SK-N-SH (cell line): Measurements from ENCODE around the gene PRICKLE3. TPM values are rescaled to one million over a fixed set of nuclear protein-coding genes. Genes with fewer than 3 reads are reported as not detected.

Experiments
- CTCF ChIA-PET: fragments of 300-600, 350-600 bp; formaldehyde crosslinking; extraction: SDS; loops from one replicate; lab custom pipeline; 2021; lab: Yijun Ruan, JAX
- POLR2A ChIA-PET: fragments of 350-600 bp; sonication (Branson Sonifier 250); formaldehyde crosslinking; extraction: SDS; loops from one replicate; lab custom pipeline; 2020; ENCODE audit warnings: antibody characterized with exemption, inconsistent platforms; lab: Yijun Ruan, JAX
- DNase-seq: peaks from one replicate; pipeline ENCODE4 v3.0.0; 2012
- H2AFZ ChIP-seq: fragments of 200-600 bp; sonication (generic); 2 replicates; pipeline ENCODE4 v1.8.1; 2016; ENCODE audit warnings: antibody characterized with exemption, mild to moderate bottlenecking, low read depth
- H3F3A ChIP-seq: fragments of 200-600 bp; sonication (generic); replicated peaks from 2 replicates; pipeline ENCODE3; 2016; ENCODE audit warnings: antibody characterized with exemption, mild to moderate bottlenecking; ENCODE audit not compliant: insufficient read depth
- H3K27ac ChIP-seq, 2 experiments: fragments of 200-500 bp in 1 of 2; fragments of 200-600 bp in 1 of 2; sonication (Bioruptor generic) in 1 of 2; sonication (generic), shearing (Covaris generic) in 1 of 2; 2 replicates each; pipeline versions ENCODE4 v1.5.1 to v1.6.1; 2014 to 2016; ENCODE audit warnings: low read depth in 2 of 2, inconsistent platforms in 1 of 2, low read length in 1 of 2, mild to moderate bottlenecking in 1 of 2, mixed read lengths in 1 of 2
- H3K27me3 ChIP-seq: fragments of 200-600 bp; sonication (generic), shearing (Covaris generic); 2 replicates; pipeline ENCODE4 v1.6.1; 2016; ENCODE audit warnings: mixed run types; ENCODE audit not compliant: insufficient read depth
- H3K36me3 ChIP-seq, 2 experiments: fragments of 200-500 bp in 1 of 2; fragments of 200-600 bp in 1 of 2; sonication (Bioruptor generic) in 1 of 2; sonication (generic) in 1 of 2; replicated peaks in 1 of 2; 2 replicates each; pipeline versions ENCODE3 to v1.5.1; 2014 to 2016; ENCODE audit warnings: low read length in 1 of 2, mild to moderate bottlenecking in 1 of 2; ENCODE audit not compliant: insufficient read depth in 2 of 2, control insufficient read depth in 1 of 2
- H3K4me1 ChIP-seq, 2 experiments: fragments of 200-500 bp in 1 of 2; fragments of 200-600 bp in 1 of 2; sonication (Bioruptor generic) in 1 of 2; sonication (generic), shearing (Covaris generic) in 1 of 2; 2 replicates each; pipeline versions ENCODE4 v1.5.1 to v1.6.1; 2014 to 2016; ENCODE audit warnings: low read depth in 1 of 2, low read length in 1 of 2, mixed run types in 1 of 2; ENCODE audit not compliant: insufficient read depth in 2 of 2, control insufficient read depth in 1 of 2
- H3K4me2 ChIP-seq: fragments of 200-600 bp; sonication (generic), shearing (Covaris generic); 2 replicates; pipeline ENCODE4 v1.6.1; 2017; ENCODE audit warnings: mixed run types
- H3K4me3 ChIP-seq, 2 experiments: fragments of 200-500 bp in 1 of 2; fragments of 200-600 bp in 1 of 2; sonication (Bioruptor generic) in 1 of 2; sonication (generic), shearing (Covaris generic) in 1 of 2; 2 replicates each; pipeline versions ENCODE4 v1.5.1 to v1.8.1; 2014 to 2016; ENCODE audit warnings: low read depth in 2 of 2, inconsistent platforms in 1 of 2, low read length in 1 of 2, mild to moderate bottlenecking in 1 of 2, mixed read lengths in 1 of 2, moderate library complexity in 1 of 2
- H3K79me2 ChIP-seq: fragments of 200-600 bp; sonication (generic); 2 replicates; pipeline ENCODE4 v1.8.1; 2017; ENCODE audit warnings: mild to moderate bottlenecking; ENCODE audit not compliant: insufficient read depth
- H3K9ac ChIP-seq: fragments of 200-600 bp; sonication (generic); 2 replicates; pipeline ENCODE4 v1.6.1; 2017; ENCODE audit warnings: mixed run types
- H3K9me2 ChIP-seq: fragments of 200-600 bp; sonication (generic); 2 replicates; pipeline ENCODE4 v1.6.1; 2017; ENCODE audit warnings: mixed run types
- H3K9me3 ChIP-seq: fragments of 200-600 bp; sonication (generic); 2 replicates; pipeline ENCODE4 v1.6.1; 2017; ENCODE audit warnings: mixed run types, mild to moderate bottlenecking, moderate library complexity
- H4K20me1 ChIP-seq: fragments of 200-600 bp; sonication (generic); 2 replicates; pipeline ENCODE4 v1.6.1; 2017; ENCODE audit warnings: mild to moderate bottlenecking, mixed run types; ENCODE audit not compliant: insufficient read depth
- CHD2 ChIP-seq: fragments of 150-350 bp; IDR thresholded peaks from 2 replicates; pipeline ENCODE4 v1.6.1; 2018; ENCODE audit warnings: low read length; ENCODE audit not compliant: partially characterized antibody
- EP300 ChIP-seq, 2 experiments: IDR thresholded peaks; 2 replicates each; pipeline versions ENCODE4 v1.4.0 to v1.6.1; 2012; ENCODE audit warnings: borderline replicate concordance in 1 of 2, low read depth in 1 of 2, low read length in 1 of 2
- FOSL2 ChIP-seq: IDR thresholded peaks from 2 replicates; pipeline ENCODE4 v1.4.0; 2012; ENCODE audit warnings: low read depth, mild to moderate bottlenecking, moderate library complexity, borderline replicate concordance
- FOXJ3 ChIP-seq: sonication (generic); formaldehyde crosslinking; IDR thresholded peaks from 2 replicates; pipeline ENCODE4 v1.5.1; 2020; ENCODE audit warnings: mild to moderate bottlenecking, missing genetic modification reagents
- GABPA ChIP-seq: IDR thresholded peaks from 2 replicates; pipeline ENCODE4 v1.4.0; 2012; ENCODE audit warnings: low read depth, mild to moderate bottlenecking
- GATA2 ChIP-seq: sonication (generic); formaldehyde crosslinking; IDR thresholded peaks from 2 replicates; pipeline ENCODE4 v1.5.0; 2020; ENCODE audit warnings: mild to moderate bottlenecking, missing genetic modification reagents
- JUND ChIP-seq: IDR thresholded peaks from 2 replicates; pipeline ENCODE4 v1.4.0; 2012
- NFIC ChIP-seq: IDR thresholded peaks from 2 replicates; pipeline ENCODE4 v1.4.0; 2012; ENCODE audit warnings: borderline replicate concordance
- NRF1 ChIP-seq: IDR thresholded peaks from 2 replicates; pipeline ENCODE4 v1.6.1; 2012; ENCODE audit warnings: low read depth, mild to moderate bottlenecking, low read length
- POLR2AphosphoS5 ChIP-seq: IDR thresholded peaks from 2 replicates; pipeline ENCODE4 v1.6.1; 2012; ENCODE audit warnings: low read depth, low read length
- RAD21 ChIP-seq: IDR thresholded peaks from 2 replicates; pipeline ENCODE4 v1.6.1; 2012; ENCODE audit warnings: mild to moderate bottlenecking, low read length
- SMC3 ChIP-seq: IDR thresholded peaks from 2 replicates; pipeline ENCODE4 v1.6.1; 2012; ENCODE audit warnings: low read depth, low read length, improper control_type of control experiment
- YY1 ChIP-seq: IDR thresholded peaks from 2 replicates; pipeline ENCODE4 v1.4.0; 2012; ENCODE audit warnings: low read depth, mild to moderate bottlenecking
- WGBS: methylation state at CpG from one replicate; pipeline ENCODE4 v1.1.6; 2017; ENCODE audit warnings: low lambda C conversion rate; 5-methylcytosine and 5-hydroxymethylcytosine counted together
- polyA plus RNA-seq, 3 experiments: library from polyadenylated mRNA; depleted of rRNA; stranded (reverse); fragments of >200 nt; gene quantifications; 2 replicates each; pipeline ENCODE4 v1.2.3, GENCODE V29; 2012
- TF ChIP-seq, protein P1 (sequence below): IDR thresholded peaks from 2 replicates; pipeline ENCODE4 v1.4.0; 2012; ENCODE audit warnings: low read depth, borderline replicate concordance
- TF ChIP-seq, protein P2 (sequence below): IDR thresholded peaks from 2 replicates; pipeline ENCODE4 v1.6.1; 2012; ENCODE audit warnings: mild to moderate bottlenecking, low read depth, low read length, moderate library complexity
- TF ChIP-seq, protein P3 (sequence below): fragments of 150-350 bp; IDR thresholded peaks from 2 replicates; pipeline ENCODE4 v1.6.1; 2017; ENCODE audit warnings: antibody characterized with exemption, low read length, low read depth, borderline replicate concordance
- TF ChIP-seq, protein P4 (sequence below): IDR thresholded peaks from 2 replicates; pipeline ENCODE4 v1.4.0; 2012; ENCODE audit warnings: low read depth

Gene PRICKLE3
- polyA plus RNA-seq, 1 of the 3 experiments (the other 2 are of a cell fraction) = 0.07 TPM

DNA sequence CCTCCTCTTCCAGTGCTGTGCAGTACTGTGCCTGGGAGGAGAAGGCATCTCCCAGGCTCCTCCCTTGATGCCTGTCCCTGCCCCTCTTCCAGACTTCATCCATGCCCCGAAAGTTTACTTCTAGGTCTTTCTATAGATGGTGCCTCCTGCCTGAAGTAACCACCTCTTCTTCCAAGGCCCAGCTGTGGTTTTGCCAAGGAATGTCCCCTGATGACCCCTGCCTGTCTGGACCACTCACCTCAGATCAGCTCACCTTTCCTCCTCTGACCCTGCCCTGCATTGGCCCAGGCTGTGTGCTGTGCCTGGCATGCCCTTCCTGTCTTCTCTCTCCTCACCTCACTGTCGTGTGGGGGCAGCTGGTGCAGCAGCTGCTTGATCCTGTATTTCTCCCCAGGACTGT is 6.8 kb downstream of the PRICKLE3 start:
- Histone ChIP-seq H3K9me3 (no peaks in the 10 kb centered on the region), H3K4me1 (no peaks in the 10 kb centered on the region), H3K4me3 (no peak overlapping the region), H3K27ac (no peak overlapping the region), H3F3A (no peaks in the 10 kb centered on the region), H2AFZ (no peak overlapping the region), H3K4me2 (no peak overlapping the region), H3K79me2 (no peaks in the 10 kb centered on the region), H3K9ac (no peak overlapping the region), H4K20me1 (no peaks in the 10 kb centered on the region), H3K27me3 (no peaks in the 10 kb centered on the region; the same call in 1 of the 2 replicates), H3K9me2 (no peaks in the 10 kb centered on the region), H3K36me3 (no peaks in the 10 kb centered on the region)
- CTCF ChIA-PET = interaction anchor here (0.6 to 1.7 kb wide), 2 partner anchors 10 to 13 kb away, joined by 3 to 6 read pairs; no protein-coding TSS in a partner anchor
- POLR2A ChIA-PET = no interaction called here
- TF ChIP-seq SMC3 (no peak), GABPA (no peak), EP300 (IDR thresholded peaks at IDR 0.05; ENCODE audit: borderline replicate concordance in 1 of 2, low read depth in 1 of 2, low read length in 1 of 2) (no peak), FOXJ3 (CRISPR knock-in tag) (no peak), GATA2 (no peak), JUND (no peak), FOSL2 (no peak), YY1 (no peak), NFIC (no peak)
- TF ChIP-seq, protein P1, sequence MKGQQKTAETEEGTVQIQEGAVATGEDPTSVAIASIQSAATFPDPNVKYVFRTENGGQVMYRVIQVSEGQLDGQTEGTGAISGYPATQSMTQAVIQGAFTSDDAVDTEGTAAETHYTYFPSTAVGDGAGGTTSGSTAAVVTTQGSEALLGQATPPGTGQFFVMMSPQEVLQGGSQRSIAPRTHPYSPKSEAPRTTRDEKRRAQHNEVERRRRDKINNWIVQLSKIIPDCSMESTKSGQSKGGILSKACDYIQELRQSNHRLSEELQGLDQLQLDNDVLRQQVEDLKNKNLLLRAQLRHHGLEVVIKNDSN = no peak
- TF ChIP-seq, protein P2, sequence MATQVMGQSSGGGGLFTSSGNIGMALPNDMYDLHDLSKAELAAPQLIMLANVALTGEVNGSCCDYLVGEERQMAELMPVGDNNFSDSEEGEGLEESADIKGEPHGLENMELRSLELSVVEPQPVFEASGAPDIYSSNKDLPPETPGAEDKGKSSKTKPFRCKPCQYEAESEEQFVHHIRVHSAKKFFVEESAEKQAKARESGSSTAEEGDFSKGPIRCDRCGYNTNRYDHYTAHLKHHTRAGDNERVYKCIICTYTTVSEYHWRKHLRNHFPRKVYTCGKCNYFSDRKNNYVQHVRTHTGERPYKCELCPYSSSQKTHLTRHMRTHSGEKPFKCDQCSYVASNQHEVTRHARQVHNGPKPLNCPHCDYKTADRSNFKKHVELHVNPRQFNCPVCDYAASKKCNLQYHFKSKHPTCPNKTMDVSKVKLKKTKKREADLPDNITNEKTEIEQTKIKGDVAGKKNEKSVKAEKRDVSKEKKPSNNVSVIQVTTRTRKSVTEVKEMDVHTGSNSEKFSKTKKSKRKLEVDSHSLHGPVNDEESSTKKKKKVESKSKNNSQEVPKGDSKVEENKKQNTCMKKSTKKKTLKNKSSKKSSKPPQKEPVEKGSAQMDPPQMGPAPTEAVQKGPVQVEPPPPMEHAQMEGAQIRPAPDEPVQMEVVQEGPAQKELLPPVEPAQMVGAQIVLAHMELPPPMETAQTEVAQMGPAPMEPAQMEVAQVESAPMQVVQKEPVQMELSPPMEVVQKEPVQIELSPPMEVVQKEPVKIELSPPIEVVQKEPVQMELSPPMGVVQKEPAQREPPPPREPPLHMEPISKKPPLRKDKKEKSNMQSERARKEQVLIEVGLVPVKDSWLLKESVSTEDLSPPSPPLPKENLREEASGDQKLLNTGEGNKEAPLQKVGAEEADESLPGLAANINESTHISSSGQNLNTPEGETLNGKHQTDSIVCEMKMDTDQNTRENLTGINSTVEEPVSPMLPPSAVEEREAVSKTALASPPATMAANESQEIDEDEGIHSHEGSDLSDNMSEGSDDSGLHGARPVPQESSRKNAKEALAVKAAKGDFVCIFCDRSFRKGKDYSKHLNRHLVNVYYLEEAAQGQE = no peak
- TF ChIP-seq, protein P3, sequence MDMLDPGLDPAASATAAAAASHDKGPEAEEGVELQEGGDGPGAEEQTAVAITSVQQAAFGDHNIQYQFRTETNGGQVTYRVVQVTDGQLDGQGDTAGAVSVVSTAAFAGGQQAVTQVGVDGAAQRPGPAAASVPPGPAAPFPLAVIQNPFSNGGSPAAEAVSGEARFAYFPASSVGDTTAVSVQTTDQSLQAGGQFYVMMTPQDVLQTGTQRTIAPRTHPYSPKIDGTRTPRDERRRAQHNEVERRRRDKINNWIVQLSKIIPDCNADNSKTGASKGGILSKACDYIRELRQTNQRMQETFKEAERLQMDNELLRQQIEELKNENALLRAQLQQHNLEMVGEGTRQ = no peak
- TF ChIP-seq, protein P4, sequence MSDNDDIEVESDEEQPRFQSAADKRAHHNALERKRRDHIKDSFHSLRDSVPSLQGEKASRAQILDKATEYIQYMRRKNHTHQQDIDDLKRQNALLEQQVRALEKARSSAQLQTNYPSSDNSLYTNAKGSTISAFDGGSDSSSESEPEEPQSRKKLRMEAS = no peak
- WGBS = 82% methylated on average over 2 of the region's 2 CpGs
- DNase-seq = no peak

DNA sequence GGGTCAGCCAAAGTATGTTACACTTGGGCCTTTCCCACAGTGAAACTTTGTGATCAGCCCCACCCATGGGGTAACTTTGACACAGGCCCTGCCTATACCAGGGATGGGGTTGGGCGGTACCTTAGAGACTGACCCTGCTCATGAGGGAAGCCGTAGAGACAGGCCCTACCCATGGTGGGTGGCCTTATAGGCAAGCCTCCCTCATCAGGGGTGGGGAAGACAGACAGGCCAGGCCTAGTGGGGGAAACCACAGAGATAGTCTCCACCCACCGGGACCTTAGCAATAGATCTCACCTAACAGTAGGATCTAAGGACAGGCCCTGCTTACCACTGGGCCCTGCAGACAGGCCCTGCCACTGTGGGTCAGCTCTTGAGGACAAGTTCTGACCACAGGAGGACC is 7.6 kb downstream of the PRICKLE3 start:
- H3F3A ChIP-seq = no peaks in the 10 kb centered on the region
- no peak overlapping the region for H3K9ac ChIP-seq
- no peaks in the 10 kb centered on the region for H3K9me2 ChIP-seq
- H3K27ac ChIP-seq = no peak overlapping the region
- H3K79me2 ChIP-seq = peaks cover 5% of the 10 kb centered on the region; the same call in 1 of the 2 replicates
- CTCF ChIA-PET = no interaction called here
- 60% methylated on average over 1 of the region's 3 CpGs for WGBS
- POLR2A ChIA-PET = no interaction called here
- H3K9me3 ChIP-seq = no peaks in the 10 kb centered on the region
- H2AFZ ChIP-seq = no peak overlapping the region
- TF ChIP-seq RAD21 = no peak
- TF ChIP-seq POLR2AphosphoS5 = no peak
- TF ChIP-seq NRF1 = no peak
- TF ChIP-seq, protein P4 = no peak
- no peak for TF ChIP-seq CHD2
- DNase-seq = no peak
- no peak overlapping the region for H3K4me3 ChIP-seq
- no peaks in the 10 kb centered on the region for H4K20me1 ChIP-seq
- no peak overlapping the region for H3K4me2 ChIP-seq
- H3K36me3 ChIP-seq = no peaks in the 10 kb centered on the region
- H3K27me3 ChIP-seq = no peaks in the 10 kb centered on the region; the same call in 1 of the 2 replicates
- H3K4me1 ChIP-seq = no peaks in the 10 kb centered on the region
